ENCODE measurements around the gene SDCCAG8.

The SDCCAG8 gene

DNA sequence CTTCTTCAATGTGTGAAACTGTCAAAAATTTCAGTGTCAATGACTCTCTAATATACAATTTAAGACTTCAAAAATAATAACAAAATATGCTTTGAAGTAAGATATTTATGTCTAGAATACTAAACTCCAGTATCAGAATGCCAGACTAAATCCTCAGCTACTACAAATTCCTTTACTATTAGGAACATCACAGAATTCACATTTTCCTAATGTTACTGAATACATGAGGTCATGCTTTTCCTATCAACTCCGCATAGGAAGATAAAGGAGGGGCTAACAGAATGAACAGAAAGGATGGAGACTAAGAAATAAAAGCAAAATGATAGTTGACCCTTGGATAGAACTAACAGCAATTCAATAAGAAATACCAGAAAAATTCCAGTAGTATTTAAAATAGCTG lies 292.7 kb downstream of the SDCCAG8 start:
- no peak for DNase-seq (ENCODE audit: low spot score)

DNA sequence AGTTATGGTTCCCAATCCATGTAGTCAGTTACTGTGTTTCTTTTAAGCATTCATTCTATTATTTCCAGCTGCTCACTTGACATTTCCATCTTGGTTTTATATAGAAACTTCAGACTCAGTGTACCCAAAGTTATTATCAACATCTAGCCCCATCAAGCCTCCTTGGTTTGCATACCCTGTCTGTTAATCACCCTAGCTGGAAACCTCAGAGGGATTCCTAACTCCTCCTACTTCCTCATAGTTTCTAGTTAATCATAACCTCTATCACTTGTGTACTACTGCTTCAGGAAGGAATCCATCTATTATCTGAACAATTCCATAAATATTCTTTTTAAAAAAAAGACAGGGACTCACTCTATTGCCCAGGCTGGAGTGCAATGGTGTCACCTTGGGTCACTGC lies 293.3 kb downstream of the SDCCAG8 start:
- DNase-seq (ENCODE audit: low spot score) = no peak
